GM19452 (cell line): ENCODE results near the gene TENM4.

Source experiments
- ATAC-seq: cut with Tn5 transposase; IDR thresholded peaks from one replicate; pipeline ENCODE4 v1.9.1; 2021; ENCODE audit not compliant: unreplicated experiment

Gene TENM4

GRCh38 chr11:79353706-79354105 is 87.1 kb downstream of the TENM4 start:
- ATAC-seq, result no peak

DNA sequence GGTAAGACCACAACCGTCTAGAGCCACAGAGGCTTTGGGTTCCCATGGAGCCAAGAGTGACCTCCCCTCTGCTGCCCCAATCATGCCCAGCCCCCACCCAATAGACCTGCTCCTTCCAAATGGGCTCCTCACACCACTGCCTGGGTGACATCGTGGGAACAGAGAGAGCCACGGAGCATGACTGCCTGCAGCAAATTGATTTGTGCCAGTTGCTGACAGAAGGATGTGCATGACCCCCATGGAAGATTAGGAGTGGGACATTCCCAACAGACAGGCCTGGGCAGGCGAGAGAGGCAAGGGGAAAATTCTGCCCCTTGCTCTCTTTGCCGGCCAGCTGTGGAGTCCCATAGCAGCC is 88.5 kb downstream of the TENM4 start:
- no peak for ATAC-seq

GRCh38 chr11:79348976-79349682 is 91.7 kb downstream of the TENM4 start:
- ATAC-seq, result no peak

- ATAC-seq, result no peak
These were observed 94.8 kb downstream of the TENM4 start for GRCh38 chr11:79346021-79346420.

- ATAC-seq, result no peak
These were observed 96.0 kb downstream of the TENM4 start for GRCh38 chr11:79344753-79345294.

DNA sequence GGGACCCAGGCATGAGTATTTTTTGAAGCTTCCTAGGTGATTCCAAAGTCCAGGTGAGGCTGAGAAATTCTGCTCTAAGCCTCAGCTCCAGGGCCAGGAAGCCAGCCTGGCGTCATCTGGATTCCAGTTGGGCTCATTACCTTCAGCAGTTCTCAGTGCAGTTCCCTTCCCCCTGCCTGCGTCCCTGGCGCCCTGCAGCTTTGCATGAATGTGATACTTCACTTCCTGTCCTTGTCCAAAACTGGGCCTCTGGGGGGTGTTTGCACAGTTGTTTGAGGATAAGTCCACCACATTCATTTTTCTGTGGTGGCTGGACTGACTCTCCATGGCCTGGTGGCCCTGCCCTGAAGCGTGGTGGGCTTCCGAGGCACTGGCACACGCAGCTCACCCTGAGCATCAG is 98.1 kb downstream of the TENM4 start:
- no peak for ATAC-seq

- no peak for ATAC-seq
These were observed 98.6 kb downstream of the TENM4 start for GRCh38 chr11:79342236-79342635.

- ATAC-seq, result no peak
These were observed 100.3 kb downstream of the TENM4 start for GRCh38 chr11:79340535-79340934.

DNA sequence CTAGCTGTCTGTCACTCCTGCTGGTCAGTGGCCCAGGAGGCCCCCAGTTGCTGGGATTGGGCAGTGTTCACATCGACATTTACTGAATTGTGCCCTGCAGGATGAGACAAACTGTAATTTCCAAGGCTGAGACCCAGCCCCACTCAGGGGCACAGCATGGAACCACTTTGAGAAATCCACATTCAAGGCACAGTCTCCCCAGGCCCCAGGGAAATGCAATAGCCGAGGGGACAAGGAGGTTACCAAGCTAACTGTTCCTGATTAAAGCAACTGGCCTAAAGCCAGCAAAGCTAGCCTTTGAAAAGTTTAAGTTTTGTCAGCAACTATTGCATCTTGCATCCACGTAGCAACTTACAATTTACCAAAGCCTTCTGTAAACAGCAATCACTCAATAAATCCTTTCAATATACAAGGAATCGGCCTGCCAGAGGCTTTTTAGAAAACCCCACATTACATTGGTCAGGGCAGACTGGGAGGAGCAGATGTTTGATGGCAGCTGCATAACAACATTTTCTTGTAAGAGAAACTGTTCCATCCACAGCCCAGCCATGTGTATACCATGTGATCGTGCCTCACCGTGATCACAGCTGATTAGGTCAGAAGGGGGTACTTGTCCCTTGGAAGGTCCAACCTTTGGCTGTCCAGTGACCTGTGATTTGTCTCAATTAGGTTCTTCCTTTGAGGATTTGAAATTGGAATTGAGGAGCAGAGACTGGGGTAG is 103.9 kb downstream of the TENM4 start:
- ATAC-seq, result no peak

DNA sequence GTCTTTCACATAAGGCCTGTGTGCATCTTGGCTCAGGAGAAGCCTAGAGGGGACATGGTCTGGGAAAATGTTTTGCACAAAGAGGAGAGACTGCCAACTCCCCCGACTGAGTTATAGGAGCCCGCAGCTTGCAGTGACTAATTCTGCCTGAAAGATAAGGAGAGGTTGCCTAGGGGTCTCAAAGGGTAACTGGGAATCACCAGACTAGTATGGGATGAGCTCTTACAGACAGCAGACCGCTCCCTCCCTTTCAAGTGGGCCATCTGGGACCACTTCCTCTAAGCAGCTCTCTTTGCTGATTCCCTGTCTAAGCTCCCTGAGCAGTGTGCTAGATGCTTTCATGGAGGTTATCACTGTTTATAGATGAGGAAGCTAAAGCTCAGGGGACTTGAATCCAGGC is 105.1 kb downstream of the TENM4 start:
- no peak for ATAC-seq

DNA sequence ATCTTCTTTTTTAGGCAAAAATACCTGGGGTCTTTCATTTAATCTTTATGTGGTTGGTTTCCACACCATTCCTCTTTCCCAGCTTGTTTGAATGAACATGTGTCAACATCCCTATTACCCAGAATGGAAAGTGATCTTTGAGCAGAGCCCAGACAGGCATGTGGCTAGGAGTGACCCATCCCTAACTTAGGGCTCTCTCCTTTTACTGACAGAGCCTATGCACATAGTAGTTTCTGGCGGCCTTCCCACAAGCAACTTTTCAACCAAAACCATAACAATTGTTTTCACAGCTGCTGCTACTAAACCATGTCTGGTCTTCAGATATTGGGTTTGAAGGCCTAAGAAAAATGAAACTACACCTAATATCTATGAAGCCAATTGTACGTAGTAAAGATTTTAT is 107.5 kb downstream of the TENM4 start:
- no peak for ATAC-seq

DNA sequence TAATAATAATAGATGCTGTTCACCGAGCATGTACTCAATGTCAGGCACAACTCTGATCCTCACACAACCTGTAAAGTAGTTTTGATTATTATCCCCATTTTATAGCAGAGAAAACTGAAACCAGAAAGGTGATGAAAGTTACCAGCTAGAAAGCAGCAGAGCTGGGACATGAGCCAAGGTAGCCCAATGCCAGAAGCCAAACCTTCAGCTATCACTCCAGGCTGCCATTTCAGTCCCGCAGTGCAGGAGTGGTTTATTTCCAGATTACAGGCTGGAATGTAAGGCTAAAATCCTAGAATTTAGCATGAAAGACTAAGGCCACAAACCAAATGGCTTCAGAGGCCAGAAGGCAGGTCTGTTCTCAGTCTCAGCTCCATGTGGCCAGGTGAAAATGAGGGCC is 108.8 kb downstream of the TENM4 start:
- ATAC-seq, result no peak

DNA sequence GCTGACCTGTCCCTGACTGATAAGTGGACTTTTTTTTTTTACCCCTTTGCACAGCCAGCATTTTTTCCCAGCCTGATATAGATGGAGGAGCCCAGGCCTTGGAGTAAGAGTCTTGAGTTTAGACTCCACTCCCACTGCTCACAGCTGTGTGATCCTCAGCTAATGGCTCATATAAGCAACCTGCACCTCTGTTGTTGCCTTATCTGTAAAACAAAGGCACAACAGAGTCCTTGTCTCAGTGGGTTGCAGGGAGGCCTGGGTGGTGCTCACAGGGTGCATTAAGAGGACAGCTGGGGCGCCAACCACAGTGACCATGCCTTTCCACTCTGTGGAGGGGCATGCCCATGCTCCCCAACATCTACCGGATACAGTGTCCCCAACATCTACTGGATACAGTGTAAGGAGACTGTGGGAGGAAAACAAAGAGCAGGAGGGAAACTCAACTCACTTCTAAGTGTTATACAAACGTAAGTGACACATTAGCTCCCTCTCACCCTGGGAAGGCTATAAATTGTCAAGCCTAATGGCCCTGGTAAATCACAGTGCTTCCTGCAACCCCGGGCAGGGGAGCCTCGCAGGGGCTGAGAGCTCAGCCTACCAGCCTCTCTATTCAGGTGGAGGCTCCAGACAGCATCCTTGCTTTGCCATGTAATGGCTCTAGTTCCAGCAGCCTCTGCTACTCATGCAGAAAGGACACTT is 109.5 kb downstream of the TENM4 start:
- ATAC-seq, result no peak

DNA sequence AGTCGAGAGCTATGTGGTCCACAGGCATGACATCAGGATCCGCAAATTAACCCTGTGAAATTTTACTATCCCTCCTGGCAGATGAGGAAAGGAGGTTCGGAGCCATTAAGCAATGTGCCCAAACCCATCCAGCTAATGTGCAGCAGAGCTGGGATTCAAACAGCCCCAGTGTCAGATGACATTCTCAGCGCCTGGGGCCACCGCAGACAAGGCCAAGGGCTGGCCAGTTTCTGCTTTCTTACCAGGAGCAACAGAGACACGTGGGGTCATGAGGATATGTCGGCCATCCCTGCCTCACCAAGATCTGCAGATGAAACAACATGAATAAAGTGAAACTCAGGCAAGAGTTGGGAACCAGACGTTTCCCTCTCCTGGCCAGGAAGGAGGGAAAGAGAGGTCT is 110.2 kb downstream of the TENM4 start:
- ATAC-seq, result no peak

GRCh38 chr11:79329561-79329960 is 111.3 kb downstream of the TENM4 start:
- ATAC-seq, result no peak

DNA sequence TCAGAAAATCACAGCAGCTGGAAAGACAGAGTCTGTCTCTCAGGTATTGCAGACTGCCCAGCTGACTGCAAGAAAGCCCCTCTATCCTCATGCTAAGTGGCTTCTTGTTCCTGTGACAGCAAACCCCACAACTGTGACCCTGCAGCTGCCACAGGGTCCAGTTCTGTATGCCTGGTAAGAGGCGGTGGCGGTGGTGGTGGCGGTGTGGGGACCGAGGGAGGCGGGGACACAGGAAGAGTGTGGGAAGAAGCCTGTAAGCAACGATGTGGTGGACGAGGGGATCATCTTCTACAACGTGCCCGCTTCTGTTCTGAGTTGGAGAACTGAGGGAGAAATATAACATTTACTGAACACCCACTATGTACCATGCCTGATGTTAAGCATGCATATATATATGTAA is 112.4 kb downstream of the TENM4 start:
- no peak for ATAC-seq

- no peak for ATAC-seq
These were observed 115.0 kb downstream of the TENM4 start for GRCh38 chr11:79325851-79326250.

DNA sequence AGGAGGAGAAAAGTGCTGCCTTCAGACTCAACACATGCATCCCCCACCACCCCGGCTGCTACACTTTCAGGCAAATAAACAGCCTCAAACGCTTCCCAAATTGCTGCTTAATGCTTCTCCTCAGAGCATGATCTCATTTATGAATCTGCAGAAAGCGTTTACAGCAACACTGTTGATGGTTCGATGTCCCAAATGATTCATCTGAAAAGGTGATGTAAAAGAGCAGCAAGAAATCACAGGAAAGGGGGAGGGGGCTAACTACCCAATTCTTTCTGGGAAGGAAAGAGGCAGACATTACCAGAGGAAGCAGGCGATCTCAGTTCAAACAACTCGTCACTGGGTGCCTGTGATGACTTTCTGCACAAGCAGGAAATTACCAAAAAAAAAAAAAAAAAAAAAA is 119.6 kb downstream of the TENM4 start:
- ATAC-seq, result no peak

- no peak for ATAC-seq
These were observed 125.7 kb downstream of the TENM4 start for GRCh38 chr11:79314906-79315689.

DNA sequence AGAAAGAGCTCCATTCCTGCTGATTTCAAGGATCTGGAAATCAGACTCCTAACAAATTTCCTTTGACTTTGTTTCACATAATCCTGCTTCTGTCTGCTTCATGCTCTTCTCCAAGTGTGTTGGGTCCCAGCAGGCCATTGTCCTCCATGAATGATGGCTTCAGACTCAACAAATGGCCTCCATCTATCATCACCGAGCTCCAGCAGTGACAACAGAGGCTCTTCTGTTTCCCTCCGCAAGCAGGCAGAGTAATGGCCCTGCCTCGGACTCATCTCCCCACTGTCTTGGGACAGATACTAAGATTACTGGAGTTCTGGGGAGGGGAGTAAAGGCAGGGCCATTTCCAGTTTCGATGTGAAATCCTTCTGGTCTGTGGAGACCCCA is 127.3 kb downstream of the TENM4 start:
- no peak for ATAC-seq
